ENCODE measurements around the gene GIT1. TPM values are rescaled to one million over a fixed set of nuclear protein-coding genes. Genes with fewer than 3 reads are reported as not detected.

The GIT1 gene
- total RNA-seq, 1 donor from 2014 or later, result 33.0 TPM

Other genes with a start within 250 kb of the GIT1 start
- 45.1 TPM for gene TAOK1, start 199.3 kb downstream of the GIT1 start, total RNA-seq
- gene ABHD15, start 22.6 kb downstream of the GIT1 start, total RNA-seq, result 7.1 TPM
- 38.8 TPM for gene TP53I13, start 20.9 kb downstream of the GIT1 start, total RNA-seq
- 9.2 TPM for gene ANKRD13B, start 3.5 kb upstream of the GIT1 start, total RNA-seq
- 93.2 TPM for gene CORO6, start 33.3 kb upstream of the GIT1 start, total RNA-seq